K562 (cell line): ENCODE data around the gene ROPN1B. TPM values are rescaled to one million over a fixed set of nuclear protein-coding genes. Genes with fewer than 3 reads are reported as not detected.

Experiments
- ATAC-seq: fragments of 200-7000 bp; cut with Tn5 transposase; 3 replicates; pipeline ENCODE4 v1.9.1; 2020; ENCODE audit warnings: moderate library complexity
- BruUV-seq: library from RNA; stranded (reverse); fragments of 400-500 nt; replicated peaks from 2 replicates; lab custom pipeline; 2021; lab: Mats Ljungman, UMichigan
- CTCF ChIA-PET: fragments of 300-600 bp; formaldehyde crosslinking; extraction: SDS; loops from one replicate; lab custom pipeline; 2021; ENCODE audit warnings: low intra/inter-chr PET ratio; lab: Yijun Ruan, JAX
- POLR2A ChIA-PET: fragments of 300-600, 350-650 bp; sonication (Branson Sonifier 250); formaldehyde crosslinking; extraction: SDS; loops from one replicate; lab custom pipeline; 2021; ENCODE audit warnings: antibody characterized with exemption, inconsistent platforms; lab: Yijun Ruan, JAX
- DNase-seq, 4 experiments: peaks; one replicate each; pipeline versions ENCODE4 v3.0.0 to v3.0.0-alpha.2; 2011 to 2018; ENCODE audit warnings: low spot score in 3 of 4, mixed read lengths in 3 of 4; ENCODE audit errors: extremely low read depth in 1 of 4
- FAIRE-seq: peaks from 2 replicates; lab custom pipeline; 2011; peaks lifted over from hg19 to GRCh38; lab: Jason Lieb, UNC
- H2AFZ ChIP-seq: 2 replicates; pipeline ENCODE4 v1.6.0; 2011; ENCODE audit warnings: low read depth, low read length, control low read depth, inconsistent platforms
- H3K27ac ChIP-seq: fragments of 200-600 bp; 3 replicates; pipeline ENCODE4 v1.8.0; 2011; ENCODE audit warnings: low read depth, mild to moderate bottlenecking, control low read depth, inconsistent platforms, low read length, moderate library complexity, mixed read lengths; ENCODE audit errors: extremely low read depth
- H3K27me3 ChIP-seq, 2 experiments: fragments of 300-600 bp in 1 of 2; 2 replicates in 1 of 2; 3 replicates in 1 of 2; pipeline versions ENCODE4 v1.6.0 to v1.8.0; 2011; ENCODE audit warnings: inconsistent platforms in 2 of 2, low read length in 2 of 2, mild to moderate bottlenecking in 1 of 2, mixed read lengths in 1 of 2, moderate library complexity in 1 of 2; ENCODE audit not compliant: control insufficient read depth in 2 of 2, insufficient read depth in 2 of 2
- H3K36me3 ChIP-seq: fragments of 300-600 bp; 3 replicates; pipeline ENCODE4 v1.8.0; 2011; ENCODE audit warnings: mild to moderate bottlenecking, low read length, inconsistent platforms; ENCODE audit not compliant: control insufficient read depth, insufficient read depth
- H3K4me1 ChIP-seq, 2 experiments: fragments of 200-600 bp in 1 of 2; replicated peaks in 1 of 2; 2 replicates in 1 of 2; 3 replicates in 1 of 2; pipeline versions ENCODE4 v1.5.1 to v1.8.0; 2011; ENCODE audit warnings: inconsistent platforms in 2 of 2, low read length in 2 of 2, mild to moderate bottlenecking in 1 of 2, mixed read lengths in 1 of 2, moderate library complexity in 1 of 2; ENCODE audit not compliant: control insufficient read depth in 2 of 2, insufficient read depth in 2 of 2
- H3K4me2 ChIP-seq: 2 replicates; pipeline ENCODE4 v1.6.1; 2011; ENCODE audit warnings: low read length, control low read depth, inconsistent platforms, mixed read lengths; ENCODE audit not compliant: insufficient read depth
- H3K4me3 ChIP-seq: fragments of 200-600 bp; sonication (generic), shearing (Covaris generic); 2 replicates; pipeline ENCODE4 v1.5.1; 2016; ENCODE audit warnings: control low read depth, inconsistent platforms
- H3K79me2 ChIP-seq: fragments of 200-600 bp; 3 replicates; pipeline ENCODE4 v1.8.0; 2011; ENCODE audit warnings: low read length, inconsistent platforms; ENCODE audit not compliant: control insufficient read depth, insufficient read depth
- H3K9ac ChIP-seq, 2 experiments: 2 replicates each; pipeline versions ENCODE4 v1.6.0 to v1.6.1; 2011; ENCODE audit warnings: low read depth in 2 of 2, low read length in 2 of 2, control low read depth in 1 of 2, inconsistent platforms in 1 of 2, mild to moderate bottlenecking in 1 of 2, mixed read lengths in 1 of 2; ENCODE audit not compliant: insufficient read depth in 1 of 2
- H3K9me1 ChIP-seq: one replicate; pipeline ENCODE4 v1.6.0; 2011; ENCODE audit warnings: inconsistent platforms, mild to moderate bottlenecking, low read length, moderate library complexity; ENCODE audit not compliant: control insufficient read depth, insufficient read depth
- H3K9me3 ChIP-seq: replicated peaks from 2 replicates; pipeline ENCODE4 v1.5.1; 2011; ENCODE audit warnings: low read depth, low read length, inconsistent platforms; ENCODE audit not compliant: control insufficient read depth, insufficient read depth
- H4K20me1 ChIP-seq: replicated peaks from 2 replicates; pipeline ENCODE4 v1.6.1; 2011; ENCODE audit warnings: low read length, inconsistent platforms, mixed read lengths; ENCODE audit not compliant: control insufficient read depth, insufficient read depth
- ASH1L ChIP-seq: fragments of 450-650 bp; IDR thresholded peaks from 2 replicates; pipeline ENCODE4 v1.6.1; 2018; ENCODE audit warnings: borderline replicate concordance, mild to moderate bottlenecking, low read depth; ENCODE audit not compliant: partially characterized antibody
- CBX1 ChIP-seq: sonication (generic); IDR thresholded peaks from 2 replicates; pipeline ENCODE4 v1.6.1; 2016; ENCODE audit warnings: antibody characterized with exemption, low read depth, mild to moderate bottlenecking
- ESRRB ChIP-seq: fragments of 250-450 bp; sonication (Bioruptor Pico); IDR thresholded peaks from 2 replicates; pipeline ENCODE4 v1.5.0; 2020; ENCODE audit warnings: mild to moderate bottlenecking, moderate library complexity, borderline replicate concordance
- HSF4 ChIP-seq: fragments of 250-450 bp; sonication (Bioruptor Pico); IDR thresholded peaks from 2 replicates; pipeline ENCODE4 v2.1.2; 2022; ENCODE audit warnings: mild to moderate bottlenecking, moderate library complexity, borderline replicate concordance
- JUN ChIP-seq, 2 experiments: sonication (generic) in 1 of 2; formaldehyde crosslinking in 1 of 2; IDR thresholded peaks; 2 replicates each; pipeline versions ENCODE4 v1.6.1 to v1.8.0; 2012 to 2022; ENCODE audit warnings: borderline replicate concordance in 2 of 2, mild to moderate bottlenecking in 2 of 2, improper control_type of control experiment in 1 of 2, low read depth in 1 of 2, low read length in 1 of 2, missing genetic modification reagents in 1 of 2
- NR4A1 ChIP-seq, 2 experiments: fragments of 250-450 bp in 1 of 2; fragments of 450-650 bp in 1 of 2; sonication (Bioruptor Pico) in 1 of 2; IDR thresholded peaks; 2 replicates each; pipeline versions ENCODE4 v1.4.0 to v1.6.1; 2016 to 2020; ENCODE audit warnings: mild to moderate bottlenecking in 2 of 2, missing compliant biosample characterization in 1 of 2, missing genetic modification characterization in 1 of 2, moderate library complexity in 1 of 2
- POLR2H ChIP-seq: IDR thresholded peaks from 2 replicates; pipeline ENCODE4 v1.6.1; 2016; ENCODE audit warnings: missing genetic modification characterization, low read depth, mild to moderate bottlenecking, control low read depth, missing compliant biosample characterization, moderate library complexity
- SIN3A ChIP-seq, 2 experiments: fragments of 150-350 bp in 1 of 2; IDR thresholded peaks; 2 replicates each; pipeline ENCODE4 v1.6.1; 2011 to 2016; ENCODE audit warnings: borderline replicate concordance in 2 of 2, low read depth in 2 of 2, low read length in 2 of 2, mild to moderate bottlenecking in 2 of 2, moderate library complexity in 2 of 2; ENCODE audit not compliant: control insufficient read depth in 1 of 2
- SNRNP70 ChIP-seq: fragments of 200-400 bp; formaldehyde crosslinking; optimal IDR thresholded peaks from 2 replicates; pipeline ENCODE3; 2017; ENCODE audit warnings: low read depth, low read length
- ZBTB7A ChIP-seq: IDR thresholded peaks from 2 replicates; pipeline ENCODE4 v1.6.1; 2011; ENCODE audit warnings: low read depth, mild to moderate bottlenecking, low read length, moderate library complexity, borderline replicate concordance; ENCODE audit not compliant: control insufficient read depth
- ZNF133 ChIP-seq: fragments of 250-450 bp; sonication (Bioruptor Pico); IDR thresholded peaks from 2 replicates; pipeline ENCODE4 v1.4.0; 2020; ENCODE audit warnings: mild to moderate bottlenecking
- ZNF134 ChIP-seq: fragments of 250-450 bp; sonication (Bioruptor Pico); conservative IDR thresholded peaks from 2 replicates; pipeline ENCODE4 v1.4.0; 2020
- ZNF217 ChIP-seq: sonication (generic); formaldehyde crosslinking; IDR thresholded peaks from 2 replicates; pipeline ENCODE4 v1.8.0; 2022; ENCODE audit warnings: mild to moderate bottlenecking, missing genetic modification reagents
- ZNF639 ChIP-seq, 2 experiments: fragments of 200-800 bp in 1 of 2; sonication (Bioruptor generic) in 1 of 2; sonication (generic) in 1 of 2; formaldehyde crosslinking in 1 of 2; IDR thresholded peaks in 1 of 2; conservative IDR thresholded peaks in 1 of 2; 2 replicates each; pipeline versions ENCODE4 v1.5.0 to v1.6.1; 2016 to 2020; ENCODE audit warnings: missing compliant biosample characterization in 1 of 2, missing genetic modification characterization in 1 of 2, missing genetic modification reagents in 1 of 2
- WGBS: fragments of 100-300 bp; shearing (Covaris generic); methylation state at CpG from one replicate; pipeline ENCODE4 v1.1.6; 2016; ENCODE audit warnings: low coverage, mixed read lengths; ENCODE audit not compliant: insufficient coverage; ENCODE audit errors: missing lambda C conversion rate; 5-methylcytosine and 5-hydroxymethylcytosine counted together
- in situ Hi-C: fragments of 300-500 bp; cut with MboI; formaldehyde crosslinking; loops from 4 replicates; pipeline ENCODE4 v1.15.0; 2018; ENCODE audit warnings: inconsistent platforms, mixed read lengths
- intact Hi-C: fragments of 100-400 bp; cut with micrococcal nuclease; formaldehyde crosslinking; loops from 2 replicates; pipeline ENCODE4 v1.14.2; 2022
- polyA plus RNA-seq, 8 experiments: library from polyadenylated mRNA; depleted of rRNA in 4 of 8; stranded (reverse) in 5 of 8; unstranded in 3 of 8; fragments of >200 nt; fragmentation: Nextera tagmentation in 2 of 8; fragmentation: Illumina TruSeq in 1 of 8; extraction: Ambion mirVana in 2 of 8; extraction: Trizol in 1 of 8; gene quantifications; 2 replicates each; pipeline versions ENCODE4 v1.2.1 to v1.2.3, GENCODE V29; 2011 to 2014; ENCODE audit warnings: inconsistent platforms in 1 of 8, missing spikeins in 1 of 8
- total RNA-seq, 7 experiments: library from RNA; depleted of rRNA in 6 of 7; stranded (reverse); fragments of >200 nt in 6 of 7; fragmentation: Illumina TruSeq in 2 of 7; extraction: Trizol in 2 of 7; gene quantifications; 2 replicates each; pipeline versions ENCODE4 v1.2.1 to v1.2.3, GENCODE V29; 2011 to 2021; ENCODE audit warnings: low replicate concordance in 1 of 7
- TF ChIP-seq, protein P1 (sequence below): fragments of 250-450 bp; sonication (Bioruptor Pico); IDR thresholded peaks from 2 replicates; pipeline ENCODE4 v1.5.0; 2020; ENCODE audit warnings: mild to moderate bottlenecking

Gene ROPN1B
- total and polyA plus RNA-seq, 9 of the 15 experiments (the other 6 are each of a cell fraction or from before 2014, with no cell fraction given): not detected

GRCh38 chr3:126018995-126019394, 50.0 kb downstream of the ROPN1B start:
- Histone ChIP-seq H3K27ac (no peak overlapping the region), H3K4me1 (no peaks in the 10 kb centered on the region), H3K36me3 (no peaks in the 10 kb centered on the region), H3K4me3 (no peak overlapping the region)
- ATAC-seq: no peak
- POLR2A ChIA-PET: interaction anchor here (0.7 kb wide), 1 partner anchor 583 kb away, joined by 3 read pairs; no protein-coding TSS in a partner anchor
- TF ChIP-seq HSF4 (CRISPR knock-in tag): no peak
- TF ChIP-seq ZBTB7A: no peak
- TF ChIP-seq ZNF217 (CRISPR knock-in tag): no peak
- TF ChIP-seq SIN3A (IDR thresholded peaks at IDR 0.05; ENCODE audit: borderline replicate concordance in 2 of 2, control insufficient read depth in 1 of 2, low read depth in 2 of 2, low read length in 2 of 2): no peak
- no peak for TF ChIP-seq JUN (IDR thresholded peaks at IDR 0.05; ENCODE audit: borderline replicate concordance, low read depth, low read length)
- TF ChIP-seq JUN (CRISPR knock-in tag; IDR thresholded peaks at IDR 0.05; ENCODE audit: borderline replicate concordance): no peak
- TF ChIP-seq ESRRB (CRISPR knock-in tag): no peak
- no peak for TF ChIP-seq SNRNP70
- TF ChIP-seq ASH1L: no peak
- TF ChIP-seq ZNF639 (CRISPR knock-in tag; conservative IDR thresholded peaks at IDR 0.05 in 1 of 2, IDR thresholded peaks at IDR 0.05 in 1 of 2): no peak
- no peak for TF ChIP-seq NR4A1 (CRISPR knock-in tag; IDR thresholded peaks at IDR 0.05)
- TF ChIP-seq NR4A1 (tag; IDR thresholded peaks at IDR 0.05): no peak
- TF ChIP-seq, protein P1, sequence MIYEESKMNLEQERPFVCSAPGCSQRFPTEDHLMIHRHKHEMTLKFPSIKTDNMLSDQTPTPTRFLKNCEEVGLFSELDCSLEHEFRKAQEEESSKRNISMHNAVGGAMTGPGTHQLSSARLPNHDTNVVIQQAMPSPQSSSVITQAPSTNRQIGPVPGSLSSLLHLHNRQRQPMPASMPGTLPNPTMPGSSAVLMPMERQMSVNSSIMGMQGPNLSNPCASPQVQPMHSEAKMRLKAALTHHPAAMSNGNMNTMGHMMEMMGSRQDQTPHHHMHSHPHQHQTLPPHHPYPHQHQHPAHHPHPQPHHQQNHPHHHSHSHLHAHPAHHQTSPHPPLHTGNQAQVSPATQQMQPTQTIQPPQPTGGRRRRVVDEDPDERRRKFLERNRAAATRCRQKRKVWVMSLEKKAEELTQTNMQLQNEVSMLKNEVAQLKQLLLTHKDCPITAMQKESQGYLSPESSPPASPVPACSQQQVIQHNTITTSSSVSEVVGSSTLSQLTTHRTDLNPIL: no peak
- no peak for TF ChIP-seq CBX1
- TF ChIP-seq ZNF134: no peak
- no peak for TF ChIP-seq ZNF133 (CRISPR knock-in tag)
- TF ChIP-seq POLR2H (tag): no peak
- TF ChIP-seq, all 486 proteins: peak for 0
- no peaks in the 10 kb centered on the region for H3K9me1 ChIP-seq
- BruUV-seq: no TSS peak
- CTCF ChIA-PET: no interaction called here
- no peak for FAIRE-seq
- H2AFZ ChIP-seq: no peak overlapping the region
- H3K9ac ChIP-seq: no peak overlapping the region
- no peaks in the 10 kb centered on the region for H3K79me2 ChIP-seq
- H3K4me2 ChIP-seq: no peak overlapping the region
- no peaks in the 10 kb centered on the region for H4K20me1 ChIP-seq
- in situ Hi-C loops: no loop called here
- intact Hi-C loops: no loop called here
- H3K9me3 ChIP-seq: no peaks in the 10 kb centered on the region
- no peak for DNase-seq
- H3K27me3 ChIP-seq: no peaks in the 10 kb centered on the region
- 50% methylated on average over 4 of the region's 7 CpGs for WGBS
